GM23248 (cell line): ENCODE results near the gene ACOT13.
"Not testable (repeated sequence)": the region's sequence is repeated elsewhere in the genome, so short reads cannot be mapped to it uniquely, and the experiment has no call there.

ENCODE experiments used
- EZH2 ChIP-seq: fragments of 200-600 bp; sonication (generic); IDR thresholded peaks from 2 replicates; pipeline ENCODE4 v1.6.1; 2018; ENCODE audit warnings: antibody characterized with exemption, mild to moderate bottlenecking; ENCODE audit not compliant: insufficient read depth, poor library complexity, severe bottlenecking
- EZH2phosphoT487 ChIP-seq: fragments of 200-600 bp; sonication (generic); IDR thresholded peaks from 2 replicates; pipeline ENCODE4 v1.6.1; 2018; ENCODE audit warnings: antibody characterized with exemption, moderate library complexity, mild to moderate bottlenecking, low read depth; ENCODE audit not compliant: insufficient read depth

DNA sequence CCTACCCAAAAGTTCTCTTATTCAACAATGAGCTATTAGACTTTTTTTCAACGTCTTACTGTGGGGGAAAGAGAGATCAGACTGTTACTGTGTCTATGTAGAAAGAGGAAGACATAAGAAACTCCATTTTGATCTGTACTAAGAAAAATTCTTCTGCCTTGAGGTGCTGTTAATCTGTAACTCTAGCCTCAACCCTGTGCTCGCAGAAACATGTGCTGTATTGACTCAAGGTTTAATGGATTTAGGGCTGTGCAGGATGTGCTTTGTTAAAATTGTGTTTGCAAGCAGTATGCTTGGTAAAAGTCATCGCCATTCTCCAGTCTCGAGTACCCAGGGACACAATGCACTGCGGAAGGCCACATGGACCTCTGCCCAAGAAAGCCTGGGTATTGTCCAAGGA, 5.1 kb upstream of the ACOT13 start:
- not testable (repeated sequence) for TF ChIP-seq EZH2, EZH2phosphoT487
